ENCODE measurements around the gene KIF5B.

Gene KIF5B

DNA sequence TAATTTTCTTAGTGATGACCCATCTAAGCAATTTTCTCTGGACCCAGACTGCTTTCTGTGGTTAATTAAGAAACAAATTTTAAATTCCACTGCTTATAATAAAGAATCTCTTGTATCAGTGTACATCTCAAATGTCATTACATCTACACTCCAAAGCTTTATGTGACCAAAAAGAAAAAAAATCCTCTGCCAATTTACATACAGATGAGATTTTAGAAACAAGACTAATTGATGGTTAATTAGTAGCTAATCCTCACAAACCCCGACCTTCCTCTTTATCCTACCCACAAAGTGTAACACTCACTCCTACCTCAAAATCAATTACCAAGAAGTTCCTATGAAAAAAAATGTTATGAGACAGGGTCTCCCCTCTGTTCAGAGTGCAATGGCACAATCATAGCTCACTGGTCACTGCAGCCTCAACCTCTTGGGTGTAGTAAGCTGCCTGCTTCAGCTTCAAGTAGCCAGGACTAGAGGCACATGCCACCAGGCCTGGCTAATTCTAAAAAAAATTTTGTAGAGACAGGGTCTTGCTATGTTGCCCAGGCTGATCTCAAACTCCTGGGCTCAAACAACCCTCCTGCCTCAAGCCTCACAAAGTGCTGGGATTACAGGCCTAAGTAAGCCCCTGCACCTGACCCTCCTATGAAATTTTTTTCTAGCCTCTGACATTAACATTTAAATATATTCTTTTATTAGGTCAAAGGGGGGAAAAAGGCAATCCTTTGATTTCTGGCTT is 14.8 kb downstream of the KIF5B start:
- no CpG with 5 or more reads among the region's 1 CpG for WGBS (ENCODE audit: extremely low coverage, insufficient coverage, insufficient read length)
- Histone ChIP-seq H3K14ac (ENCODE audit: low read length) (no peak overlapping the region), H3K36me3 (ENCODE audit: control insufficient read depth in 1 of 2, insufficient read depth in 2 of 2, low read length in 2 of 2) (peaks cover 13 to 14% of the 10 kb centered on the region in 2 experiments), H4K12ac (ENCODE audit: low read depth, low read length) (no peak overlapping the region), H3K4ac (ENCODE audit: low read depth, low read length) (peak overlapping the region; percentile 69), H2BK5ac (ENCODE audit: low read depth, low read length, poor library complexity) (peak overlapping the region; percentile 13), H3K4me2 (ENCODE audit: low read length) (no peak overlapping the region), H3K4me1 (ENCODE audit: control insufficient read depth in 1 of 2, insufficient read depth in 2 of 2, low read length in 2 of 2) (no peaks in the 10 kb centered on the region), H2AK5ac (ENCODE audit: low read length) (no peak overlapping the region), H2BK12ac (ENCODE audit: low read length) (no peak overlapping the region), H3K4me3 (ENCODE audit: low read depth, low read length) (no peak overlapping the region), H3K23ac (ENCODE audit: low read length) (no peak overlapping the region), H2BK120ac (ENCODE audit: insufficient read depth, low read length, poor library complexity) (no peak overlapping the region), H3K79me2 (ENCODE audit: control insufficient read depth, insufficient read depth, low read length, poor library complexity) (peaks cover 7% of the 10 kb centered on the region), H4K8ac (ENCODE audit: low read depth, low read length) (no peak overlapping the region), H3K79me1 (ENCODE audit: low read length) (no peaks in the 10 kb centered on the region), H2AFZ (ENCODE audit: insufficient read depth, low read length, poor library complexity) (no peak overlapping the region), H3K9me3 (ENCODE audit: insufficient read depth, low read depth, low read length) (no peaks in the 10 kb centered on the region), H3K9ac (ENCODE audit: low read length) (no peak overlapping the region), H3K27ac (ENCODE audit: low read depth, low read length) (no peak overlapping the region), H3K27me3 (ENCODE audit: insufficient read depth, low read length) (no peaks in the 10 kb centered on the region), H3K18ac (ENCODE audit: low read length) (no peak overlapping the region), H4K91ac (ENCODE audit: low read depth, low read length) (no peak overlapping the region)
- DNase-seq: no peak

DNA sequence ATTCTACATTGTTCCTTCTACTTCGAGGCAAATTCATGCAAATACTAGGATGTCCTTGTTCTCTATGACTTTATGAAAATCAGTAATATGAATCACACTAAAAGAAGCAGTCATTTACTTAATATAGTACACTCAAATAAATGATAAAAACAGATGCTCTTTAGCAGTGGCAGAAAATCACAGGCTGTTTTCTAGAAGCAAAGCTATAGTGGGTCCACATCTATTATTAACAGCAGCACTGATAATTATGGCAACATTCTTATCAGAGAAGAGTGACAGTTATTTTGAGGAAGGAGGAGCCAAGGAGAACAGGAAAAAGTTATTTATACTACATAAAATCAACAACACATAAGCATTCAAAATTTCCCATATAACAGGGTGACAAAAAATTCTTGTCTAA is 16.5 kb downstream of the KIF5B start:
- Histone ChIP-seq H4K91ac (ENCODE audit: low read depth, low read length) (no peak overlapping the region), H3K36me3 (ENCODE audit: control insufficient read depth in 1 of 2, insufficient read depth in 2 of 2, low read length in 2 of 2) (peaks cover 13% of the 10 kb centered on the region in 2 experiments), H3K4me2 (ENCODE audit: low read length) (no peak overlapping the region), H3K23ac (ENCODE audit: low read length) (no peak overlapping the region), H3K4me1 (ENCODE audit: control insufficient read depth in 1 of 2, insufficient read depth in 2 of 2, low read length in 2 of 2) (no peaks in the 10 kb centered on the region), H3K9me3 (ENCODE audit: insufficient read depth, low read depth, low read length) (no peaks in the 10 kb centered on the region), H2BK120ac (ENCODE audit: insufficient read depth, low read length, poor library complexity) (no peak overlapping the region), H3K18ac (ENCODE audit: low read length) (no peak overlapping the region), H3K9ac (ENCODE audit: low read length) (no peak overlapping the region), H2AFZ (ENCODE audit: insufficient read depth, low read length, poor library complexity) (no peak overlapping the region), H3K79me1 (ENCODE audit: low read length) (no peaks in the 10 kb centered on the region), H3K27ac (ENCODE audit: low read depth, low read length) (no peak overlapping the region), H3K79me2 (ENCODE audit: control insufficient read depth, insufficient read depth, low read length, poor library complexity) (peaks cover 6% of the 10 kb centered on the region), H3K4me3 (ENCODE audit: low read depth, low read length) (no peak overlapping the region), H4K12ac (ENCODE audit: low read depth, low read length) (no peak overlapping the region), H4K8ac (ENCODE audit: low read depth, low read length) (no peak overlapping the region), H3K4ac (ENCODE audit: low read depth, low read length) (no peak overlapping the region), H2BK12ac (ENCODE audit: low read length) (no peak overlapping the region), H2AK5ac (ENCODE audit: low read length) (no peak overlapping the region), H3K14ac (ENCODE audit: low read length) (no peak overlapping the region), H2BK5ac (ENCODE audit: low read depth, low read length, poor library complexity) (no peak overlapping the region), H3K27me3 (ENCODE audit: insufficient read depth, low read length) (no peaks in the 10 kb centered on the region)
- DNase-seq: no peak
- WGBS (ENCODE audit: extremely low coverage, insufficient coverage, insufficient read length): no CpG with 5 or more reads among the region's 1 CpG

DNA sequence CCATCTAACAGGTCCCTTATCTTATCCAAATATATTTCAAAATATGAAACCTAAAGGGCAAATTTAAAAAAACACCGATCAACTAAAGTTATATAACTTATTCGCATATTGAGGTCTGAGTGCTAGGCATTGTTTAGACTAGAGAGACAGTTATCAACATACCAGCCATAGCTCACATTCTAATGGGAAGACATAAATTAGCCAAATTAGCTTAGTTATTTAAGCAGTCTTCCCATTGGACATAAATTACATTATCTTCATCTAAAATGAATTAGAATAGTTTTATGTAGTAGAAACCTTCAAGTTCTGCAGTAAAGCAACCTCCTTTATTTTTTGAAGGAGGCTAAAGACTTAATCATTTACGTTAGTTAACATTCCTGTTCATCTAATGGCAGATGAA is 17.4 kb downstream of the KIF5B start:
- Histone ChIP-seq H2AFZ (ENCODE audit: insufficient read depth, low read length, poor library complexity) (no peak overlapping the region), H3K18ac (ENCODE audit: low read length) (no peak overlapping the region), H3K4ac (ENCODE audit: low read depth, low read length) (no peak overlapping the region), H3K23ac (ENCODE audit: low read length) (no peak overlapping the region), H3K9me3 (ENCODE audit: insufficient read depth, low read depth, low read length) (no peaks in the 10 kb centered on the region), H2BK5ac (ENCODE audit: low read depth, low read length, poor library complexity) (no peak overlapping the region), H4K8ac (ENCODE audit: low read depth, low read length) (no peak overlapping the region), H3K4me2 (ENCODE audit: low read length) (no peak overlapping the region), H3K79me1 (ENCODE audit: low read length) (no peaks in the 10 kb centered on the region), H3K9ac (ENCODE audit: low read length) (no peak overlapping the region), H3K14ac (ENCODE audit: low read length) (no peak overlapping the region), H3K4me3 (ENCODE audit: low read depth, low read length) (no peak overlapping the region), H3K79me2 (ENCODE audit: control insufficient read depth, insufficient read depth, low read length, poor library complexity) (peaks cover 6% of the 10 kb centered on the region), H4K91ac (ENCODE audit: low read depth, low read length) (no peak overlapping the region), H3K4me1 (ENCODE audit: control insufficient read depth in 1 of 2, insufficient read depth in 2 of 2, low read length in 2 of 2) (no peaks in the 10 kb centered on the region), H2AK5ac (ENCODE audit: low read length) (no peak overlapping the region), H4K12ac (ENCODE audit: low read depth, low read length) (no peak overlapping the region), H3K27me3 (ENCODE audit: insufficient read depth, low read length) (no peaks in the 10 kb centered on the region), H3K36me3 (ENCODE audit: control insufficient read depth in 1 of 2, insufficient read depth in 2 of 2, low read length in 2 of 2) (peaks cover 12 to 13% of the 10 kb centered on the region in 2 experiments), H2BK12ac (ENCODE audit: low read length) (no peak overlapping the region), H3K27ac (ENCODE audit: low read depth, low read length) (no peak overlapping the region), H2BK120ac (ENCODE audit: insufficient read depth, low read length, poor library complexity) (no peak overlapping the region)
- DNase-seq: no peak
- no CpG with 5 or more reads among the region's 3 CpGs for WGBS (ENCODE audit: extremely low coverage, insufficient coverage, insufficient read length)

DNA sequence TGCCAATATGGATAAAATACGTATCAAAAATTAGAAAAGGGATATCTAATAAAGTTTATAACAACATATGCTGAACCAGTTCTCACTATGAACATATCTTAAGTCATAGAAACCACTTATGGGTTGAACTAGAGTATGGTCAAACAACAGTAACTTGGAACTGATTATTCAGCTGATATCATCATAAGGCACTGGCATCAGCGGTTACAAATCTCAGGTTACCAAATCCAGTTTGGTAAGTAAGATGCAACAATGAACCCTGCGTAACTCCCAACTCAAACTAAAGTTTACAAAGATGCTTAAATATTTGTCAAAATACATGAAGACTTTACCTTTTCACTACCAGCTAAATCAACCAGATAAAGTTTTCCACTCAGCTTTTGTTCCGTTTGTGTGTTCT is 19.3 kb downstream of the KIF5B start:
- Histone ChIP-seq H3K4me1 (ENCODE audit: control insufficient read depth in 1 of 2, insufficient read depth in 2 of 2, low read length in 2 of 2) (no peaks in the 10 kb centered on the region), H2BK12ac (ENCODE audit: low read length) (no peak overlapping the region), H3K79me2 (ENCODE audit: control insufficient read depth, insufficient read depth, low read length, poor library complexity) (peaks cover 2% of the 10 kb centered on the region), H3K23ac (ENCODE audit: low read length) (no peak overlapping the region), H4K91ac (ENCODE audit: low read depth, low read length) (no peak overlapping the region), H3K4me3 (ENCODE audit: low read depth, low read length) (no peak overlapping the region), H2AK5ac (ENCODE audit: low read length) (no peak overlapping the region), H4K12ac (ENCODE audit: low read depth, low read length) (no peak overlapping the region), H2BK120ac (ENCODE audit: insufficient read depth, low read length, poor library complexity) (no peak overlapping the region), H3K27ac (ENCODE audit: low read depth, low read length) (no peak overlapping the region), H3K4ac (ENCODE audit: low read depth, low read length) (no peak overlapping the region), H3K18ac (ENCODE audit: low read length) (no peak overlapping the region), H3K9ac (ENCODE audit: low read length) (no peak overlapping the region), H3K14ac (ENCODE audit: low read length) (no peak overlapping the region), H3K27me3 (ENCODE audit: insufficient read depth, low read length) (no peaks in the 10 kb centered on the region), H4K8ac (ENCODE audit: low read depth, low read length) (no peak overlapping the region), H3K36me3 (ENCODE audit: control insufficient read depth in 1 of 2, insufficient read depth in 2 of 2, low read length in 2 of 2) (peaks cover 14 to 15% of the 10 kb centered on the region in 2 experiments), H3K9me3 (ENCODE audit: insufficient read depth, low read depth, low read length) (no peaks in the 10 kb centered on the region), H2BK5ac (ENCODE audit: low read depth, low read length, poor library complexity) (no peak overlapping the region), H3K79me1 (ENCODE audit: low read length) (no peaks in the 10 kb centered on the region), H2AFZ (ENCODE audit: insufficient read depth, low read length, poor library complexity) (no peak overlapping the region), H3K4me2 (ENCODE audit: low read length) (no peak overlapping the region)
- DNase-seq: no peak
- no CpG with 5 or more reads among the region's 4 CpGs for WGBS (ENCODE audit: extremely low coverage, insufficient coverage, insufficient read length)

Measured in trophoblast cell (in vitro differentiated cells and primary cell).